ENCODE data around the gene ROBO3.

DNA sequence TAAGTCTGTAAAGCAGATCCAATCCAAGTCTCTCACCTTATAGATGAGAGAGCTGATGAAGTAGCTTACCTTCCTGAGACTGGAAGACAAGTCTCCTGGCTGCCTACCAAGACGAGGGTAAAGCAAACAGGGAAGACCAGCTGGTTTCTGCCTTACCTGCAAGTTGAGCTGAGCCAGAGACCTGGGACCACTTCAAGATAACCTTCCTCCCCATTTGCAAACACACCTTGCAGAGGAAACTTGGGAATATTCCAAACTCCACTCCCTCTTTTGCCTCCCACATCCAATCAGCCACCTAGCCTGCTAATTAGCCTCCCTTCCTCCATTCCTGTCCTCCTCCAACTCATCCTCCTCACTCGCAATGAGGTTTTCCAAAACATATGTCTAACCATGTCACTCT lies 23.4 kb upstream of the ROBO3 start:
- TF ChIP-seq, protein P1, sequence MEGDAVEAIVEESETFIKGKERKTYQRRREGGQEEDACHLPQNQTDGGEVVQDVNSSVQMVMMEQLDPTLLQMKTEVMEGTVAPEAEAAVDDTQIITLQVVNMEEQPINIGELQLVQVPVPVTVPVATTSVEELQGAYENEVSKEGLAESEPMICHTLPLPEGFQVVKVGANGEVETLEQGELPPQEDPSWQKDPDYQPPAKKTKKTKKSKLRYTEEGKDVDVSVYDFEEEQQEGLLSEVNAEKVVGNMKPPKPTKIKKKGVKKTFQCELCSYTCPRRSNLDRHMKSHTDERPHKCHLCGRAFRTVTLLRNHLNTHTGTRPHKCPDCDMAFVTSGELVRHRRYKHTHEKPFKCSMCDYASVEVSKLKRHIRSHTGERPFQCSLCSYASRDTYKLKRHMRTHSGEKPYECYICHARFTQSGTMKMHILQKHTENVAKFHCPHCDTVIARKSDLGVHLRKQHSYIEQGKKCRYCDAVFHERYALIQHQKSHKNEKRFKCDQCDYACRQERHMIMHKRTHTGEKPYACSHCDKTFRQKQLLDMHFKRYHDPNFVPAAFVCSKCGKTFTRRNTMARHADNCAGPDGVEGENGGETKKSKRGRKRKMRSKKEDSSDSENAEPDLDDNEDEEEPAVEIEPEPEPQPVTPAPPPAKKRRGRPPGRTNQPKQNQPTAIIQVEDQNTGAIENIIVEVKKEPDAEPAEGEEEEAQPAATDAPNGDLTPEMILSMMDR (conservative IDR thresholded peaks at IDR 0.05; ENCODE audit: low read length): no peak
- no peak for TF ChIP-seq EZH2phosphoT487 (IDR thresholded peaks at IDR 0.05; ENCODE audit: borderline replicate concordance)
